K562 (cell line): ENCODE data around the gene MAST1. TPM values are rescaled to one million over a fixed set of nuclear protein-coding genes. Genes with fewer than 3 reads are reported as not detected.

ENCODE experiments used
- CHD4 ChIP-seq: fragments of 200-600 bp; sonication (generic); IDR thresholded peaks from 3 replicates; pipeline ENCODE4 v1.6.1; 2012; ENCODE audit warnings: low read depth, mild to moderate bottlenecking, mixed read lengths, low read length, inconsistent platforms; ENCODE audit not compliant: insufficient read depth, insufficient replicate concordance, poor library complexity, severe bottlenecking
- ELF4 ChIP-seq: fragments of 450-650 bp; formaldehyde crosslinking; IDR thresholded peaks from 2 replicates; pipeline ENCODE4 v1.4.0; 2022; ENCODE audit warnings: missing genetic modification characterization
- FOXA3 ChIP-seq, 2 experiments: fragments of 450-650 bp in 1 of 2; sonication (generic) in 1 of 2; formaldehyde crosslinking; IDR thresholded peaks in 1 of 2; conservative IDR thresholded peaks in 1 of 2; 2 replicates each; pipeline versions ENCODE4 v1.4.0 to v1.8.0; 2020 to 2022; ENCODE audit warnings: mild to moderate bottlenecking in 2 of 2, missing genetic modification reagents in 1 of 2
- NONO ChIP-seq, 2 experiments: fragments of 200-400 bp in 1 of 2; fragments of 450-650 bp in 1 of 2; formaldehyde crosslinking in 1 of 2; IDR thresholded peaks; 2 replicates each; pipeline ENCODE4 v1.6.1; 2017; ENCODE audit warnings: low read depth in 2 of 2, mild to moderate bottlenecking in 2 of 2, moderate library complexity in 2 of 2, low read length in 1 of 2
- RBFOX2 ChIP-seq: fragments of 200-400 bp; formaldehyde crosslinking; IDR thresholded peaks from 2 replicates; pipeline ENCODE4 v1.6.1; 2017; ENCODE audit warnings: low read depth, mild to moderate bottlenecking, low read length, moderate library complexity
- RBM14 ChIP-seq: fragments of 200-400 bp; formaldehyde crosslinking; IDR thresholded peaks from 2 replicates; pipeline ENCODE4 v1.6.1; 2018; ENCODE audit warnings: low read depth, mild to moderate bottlenecking, low read length, moderate library complexity, borderline replicate concordance; ENCODE audit not compliant: insufficient read depth
- RFX5 ChIP-seq: IDR thresholded peaks from 2 replicates; pipeline ENCODE4 v1.6.1; 2011; ENCODE audit warnings: low read depth, mild to moderate bottlenecking, improper control_type of control experiment, low read length
- SMAD4 ChIP-seq: fragments of 250-450 bp; sonication (Bioruptor Pico); conservative IDR thresholded peaks from 2 replicates; pipeline ENCODE4 v1.8.0; 2021; ENCODE audit warnings: inconsistent platforms, mild to moderate bottlenecking, moderate library complexity
- SP1 ChIP-seq: sonication (generic); formaldehyde crosslinking; IDR thresholded peaks from 2 replicates; pipeline ENCODE4 v1.8.1; 2022; ENCODE audit warnings: mild to moderate bottlenecking, missing genetic modification reagents
- TAF1 ChIP-seq: IDR thresholded peaks from 2 replicates; pipeline ENCODE4 v1.6.1; 2011; ENCODE audit warnings: mild to moderate bottlenecking, low read length, moderate library complexity; ENCODE audit not compliant: insufficient read depth, control insufficient read depth, severe bottlenecking; ENCODE audit errors: extremely low read depth
- ZNF431 ChIP-seq: sonication (generic); formaldehyde crosslinking; IDR thresholded peaks from 2 replicates; pipeline ENCODE4 v1.8.0; 2022; ENCODE audit warnings: mild to moderate bottlenecking, missing genetic modification reagents
- ZNF436 ChIP-seq: fragments of 250-450, 450-650 bp; sonication (Bioruptor Pico); formaldehyde crosslinking; IDR thresholded peaks from 2 replicates; pipeline ENCODE4 v1.7.0; 2020; ENCODE audit warnings: mild to moderate bottlenecking
- ZNF561 ChIP-seq: fragments of 450-650 bp; formaldehyde crosslinking; conservative IDR thresholded peaks from 2 replicates; pipeline ENCODE4 v1.4.0; 2020; ENCODE audit warnings: mild to moderate bottlenecking, moderate library complexity
- ZNF740 ChIP-seq, 3 experiments: fragments of 200-800 bp in 1 of 3; sonication (Bioruptor generic) in 1 of 3; sonication (generic) in 1 of 3; formaldehyde crosslinking in 1 of 3; IDR thresholded peaks; 2 replicates each; pipeline versions ENCODE4 v1.6.1 to v1.8.0; 2016 to 2022; ENCODE audit warnings: mild to moderate bottlenecking in 2 of 3, missing compliant biosample characterization in 2 of 3, missing genetic modification characterization in 2 of 3, missing genetic modification reagents in 1 of 3
- ZNF780A ChIP-seq: fragments of 250-450 bp; sonication (Bioruptor Pico); IDR thresholded peaks from 2 replicates; pipeline ENCODE4 v1.5.0; 2021; ENCODE audit warnings: mild to moderate bottlenecking
- polyA plus RNA-seq, 8 experiments: library from polyadenylated mRNA; depleted of rRNA in 4 of 8; stranded (reverse) in 5 of 8; unstranded in 3 of 8; fragments of >200 nt; fragmentation: Nextera tagmentation in 2 of 8; fragmentation: Illumina TruSeq in 1 of 8; extraction: Ambion mirVana in 2 of 8; extraction: Trizol in 1 of 8; gene quantifications; 2 replicates each; pipeline versions ENCODE4 v1.2.1 to v1.2.3, GENCODE V29; 2011 to 2014; ENCODE audit warnings: inconsistent platforms in 1 of 8, missing spikeins in 1 of 8
- total RNA-seq, 7 experiments: library from RNA; depleted of rRNA in 6 of 7; stranded (reverse); fragments of >200 nt in 6 of 7; fragmentation: Illumina TruSeq in 2 of 7; extraction: Trizol in 2 of 7; gene quantifications; 2 replicates each; pipeline versions ENCODE4 v1.2.1 to v1.2.3, GENCODE V29; 2011 to 2021; ENCODE audit warnings: low replicate concordance in 1 of 7
- TF ChIP-seq, protein P1 (sequence below): sonication (generic); formaldehyde crosslinking; IDR thresholded peaks from 2 replicates; pipeline ENCODE4 v1.8.1; 2023; ENCODE audit warnings: mild to moderate bottlenecking, missing genetic modification reagents
- TF ChIP-seq, protein P2 (sequence below): IDR thresholded peaks from 2 replicates; pipeline ENCODE4 v1.6.1; 2011; ENCODE audit not compliant: insufficient read length; ENCODE audit errors: extremely low read depth
- TF ChIP-seq, protein P3 (sequence below), 2 experiments: fragments of 450-650 bp; IDR thresholded peaks; 2 replicates each; pipeline ENCODE4 v1.6.1; 2016
- TF ChIP-seq, protein P4 (sequence below): fragments of 450-650 bp; IDR thresholded peaks from 2 replicates; pipeline ENCODE4 v1.6.1; 2014; ENCODE audit warnings: low read depth, mild to moderate bottlenecking, moderate library complexity, borderline replicate concordance

MAST1 gene
- total and polyA plus RNA-seq, 9 of the 15 experiments (the other 6 are each of a cell fraction or from before 2014, with no cell fraction given), result 0.48 to 10.3 (median 3.9) TPM

DNA sequence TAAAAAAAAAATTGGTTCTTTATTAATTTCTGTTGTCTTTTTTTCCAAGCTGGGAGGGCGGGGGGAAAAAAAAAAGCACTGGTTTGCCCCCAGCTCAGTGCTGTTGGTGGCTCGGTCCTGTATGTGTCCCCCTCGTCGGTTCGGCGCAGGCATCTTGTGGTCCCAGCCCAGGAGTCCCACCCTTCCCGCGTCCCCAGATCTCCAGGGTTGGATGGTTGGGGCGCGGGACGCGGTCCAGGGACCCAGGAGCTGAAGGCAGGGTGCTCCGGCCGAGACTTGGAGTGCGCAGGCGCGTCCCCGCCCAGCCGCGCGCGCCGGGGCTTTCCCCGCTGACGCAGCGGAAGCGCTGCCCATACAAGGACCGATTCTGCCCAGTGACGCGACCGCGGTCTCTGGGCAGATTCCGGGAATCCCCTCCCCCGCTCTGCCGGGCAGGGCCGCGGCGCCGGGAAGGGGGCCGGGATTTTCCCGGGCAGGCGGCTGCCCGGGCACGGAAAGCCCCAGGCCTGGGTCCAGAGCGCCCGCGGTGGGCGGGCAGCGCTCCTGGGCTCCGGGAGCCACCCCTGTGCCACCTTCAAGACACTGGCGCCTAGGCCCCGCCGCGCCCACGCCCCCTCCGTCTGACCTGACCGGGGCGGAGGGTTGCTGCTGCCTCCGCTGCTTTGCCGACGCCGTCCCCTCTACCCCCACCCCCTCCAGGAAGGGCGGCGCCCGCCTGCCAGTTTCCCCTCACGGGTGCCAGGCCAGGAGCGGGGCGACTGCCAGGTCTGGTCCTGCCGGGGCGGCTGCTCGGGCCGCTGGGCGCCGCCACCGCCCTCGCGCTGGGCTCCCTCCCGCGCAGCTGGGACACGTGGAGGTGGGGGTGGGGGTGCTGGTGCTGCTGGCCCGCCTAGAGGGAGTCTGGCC is 44.8 kb upstream of the MAST1 start (continued):
- TF ChIP-seq ZNF740 (CRISPR knock-in tag; IDR thresholded peaks at IDR 0.05) (no peak), ZNF740 (tag; IDR thresholded peaks at IDR 0.05) (no peak), SMAD4 (CRISPR knock-in tag) (peak; percentile 70), ZNF436 (CRISPR knock-in tag) (no peak), CHD4 (no peak), ZNF780A (CRISPR knock-in tag) (no peak), SP1 (CRISPR knock-in tag) (peak; percentile 87), RBM14 (peak; percentile 29; the same call in 1 of the 2 replicates), FOXA3 (CRISPR knock-in tag; conservative IDR thresholded peaks at IDR 0.05 in 1 of 2, IDR thresholded peaks at IDR 0.05 in 1 of 2) (no peak), RFX5 (peak; percentile 86), RBFOX2 (peak; percentile 79), ZNF561 (no peak), TAF1 (peak; percentile 48), NONO (IDR thresholded peaks at IDR 0.05; ENCODE audit: low read depth in 2 of 2, low read length in 1 of 2) (peak; percentile 47 to 80; a peak in 3 of 4 replicates), ELF4 (no peak), ZNF431 (CRISPR knock-in tag) (no peak)
- TF ChIP-seq, protein P1, sequence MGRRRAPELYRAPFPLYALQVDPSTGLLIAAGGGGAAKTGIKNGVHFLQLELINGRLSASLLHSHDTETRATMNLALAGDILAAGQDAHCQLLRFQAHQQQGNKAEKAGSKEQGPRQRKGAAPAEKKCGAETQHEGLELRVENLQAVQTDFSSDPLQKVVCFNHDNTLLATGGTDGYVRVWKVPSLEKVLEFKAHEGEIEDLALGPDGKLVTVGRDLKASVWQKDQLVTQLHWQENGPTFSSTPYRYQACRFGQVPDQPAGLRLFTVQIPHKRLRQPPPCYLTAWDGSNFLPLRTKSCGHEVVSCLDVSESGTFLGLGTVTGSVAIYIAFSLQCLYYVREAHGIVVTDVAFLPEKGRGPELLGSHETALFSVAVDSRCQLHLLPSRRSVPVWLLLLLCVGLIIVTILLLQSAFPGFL (CRISPR knock-in tag), result no peak
- TF ChIP-seq, protein P2, sequence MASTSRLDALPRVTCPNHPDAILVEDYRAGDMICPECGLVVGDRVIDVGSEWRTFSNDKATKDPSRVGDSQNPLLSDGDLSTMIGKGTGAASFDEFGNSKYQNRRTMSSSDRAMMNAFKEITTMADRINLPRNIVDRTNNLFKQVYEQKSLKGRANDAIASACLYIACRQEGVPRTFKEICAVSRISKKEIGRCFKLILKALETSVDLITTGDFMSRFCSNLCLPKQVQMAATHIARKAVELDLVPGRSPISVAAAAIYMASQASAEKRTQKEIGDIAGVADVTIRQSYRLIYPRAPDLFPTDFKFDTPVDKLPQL, result no peak
- TF ChIP-seq, protein P3, sequence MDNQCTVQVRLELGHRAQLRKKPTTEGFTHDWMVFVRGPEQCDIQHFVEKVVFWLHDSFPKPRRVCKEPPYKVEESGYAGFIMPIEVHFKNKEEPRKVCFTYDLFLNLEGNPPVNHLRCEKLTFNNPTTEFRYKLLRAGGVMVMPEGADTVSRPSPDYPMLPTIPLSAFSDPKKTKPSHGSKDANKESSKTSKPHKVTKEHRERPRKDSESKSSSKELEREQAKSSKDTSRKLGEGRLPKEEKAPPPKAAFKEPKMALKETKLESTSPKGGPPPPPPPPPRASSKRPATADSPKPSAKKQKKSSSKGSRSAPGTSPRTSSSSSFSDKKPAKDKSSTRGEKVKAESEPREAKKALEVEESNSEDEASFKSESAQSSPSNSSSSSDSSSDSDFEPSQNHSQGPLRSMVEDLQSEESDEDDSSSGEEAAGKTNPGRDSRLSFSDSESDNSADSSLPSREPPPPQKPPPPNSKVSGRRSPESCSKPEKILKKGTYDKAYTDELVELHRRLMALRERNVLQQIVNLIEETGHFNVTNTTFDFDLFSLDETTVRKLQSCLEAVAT (IDR thresholded peaks at IDR 0.05), result no peak
- TF ChIP-seq, protein P4, sequence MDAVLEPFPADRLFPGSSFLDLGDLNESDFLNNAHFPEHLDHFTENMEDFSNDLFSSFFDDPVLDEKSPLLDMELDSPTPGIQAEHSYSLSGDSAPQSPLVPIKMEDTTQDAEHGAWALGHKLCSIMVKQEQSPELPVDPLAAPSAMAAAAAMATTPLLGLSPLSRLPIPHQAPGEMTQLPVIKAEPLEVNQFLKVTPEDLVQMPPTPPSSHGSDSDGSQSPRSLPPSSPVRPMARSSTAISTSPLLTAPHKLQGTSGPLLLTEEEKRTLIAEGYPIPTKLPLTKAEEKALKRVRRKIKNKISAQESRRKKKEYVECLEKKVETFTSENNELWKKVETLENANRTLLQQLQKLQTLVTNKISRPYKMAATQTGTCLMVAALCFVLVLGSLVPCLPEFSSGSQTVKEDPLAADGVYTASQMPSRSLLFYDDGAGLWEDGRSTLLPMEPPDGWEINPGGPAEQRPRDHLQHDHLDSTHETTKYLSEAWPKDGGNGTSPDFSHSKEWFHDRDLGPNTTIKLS, result peak; percentile 57; the same call in 1 of the 2 replicates
